DND-41 (cell line): ENCODE data around the gene SLC44A2.

Experiments
- CTCF ChIP-seq: IDR thresholded peaks from 2 replicates; pipeline ENCODE4 v1.5.1; 2012; ENCODE audit warnings: borderline replicate concordance, low read length, moderate library complexity, mild to moderate bottlenecking; ENCODE audit not compliant: poor library complexity, severe bottlenecking; ENCODE audit errors: extremely low read depth
- EZH2 ChIP-seq: IDR thresholded peaks from 3 replicates; pipeline ENCODE4 v1.6.1; 2012; ENCODE audit warnings: borderline replicate concordance, low read depth, mild to moderate bottlenecking, moderate library complexity, low read length, inconsistent platforms; ENCODE audit not compliant: severe bottlenecking

DNA sequence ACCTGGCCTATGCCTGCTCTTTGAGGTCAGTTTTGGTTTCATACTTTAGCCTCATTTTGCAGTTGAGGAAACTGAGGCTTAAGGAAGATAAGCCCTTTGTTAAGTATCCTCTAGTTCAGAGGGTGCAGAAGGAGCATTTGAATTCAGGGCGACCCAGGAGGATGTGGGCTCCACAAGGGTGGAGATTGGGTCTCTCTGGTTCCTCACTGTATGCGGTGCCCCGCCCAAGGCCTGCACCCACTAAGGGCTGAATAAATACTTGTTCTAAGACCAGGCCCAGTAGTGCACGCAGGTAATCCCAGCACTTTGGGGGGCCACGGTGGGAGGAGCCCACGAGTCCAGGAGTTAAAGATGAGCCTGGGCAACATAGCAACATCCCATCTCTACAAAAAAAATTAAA, 768 bp upstream of the SLC44A2 start:
- TF ChIP-seq CTCF (no peak), EZH2 (no peak)
